HG03439 (cell line): ENCODE data around the gene CIROP.

Experiments
- ATAC-seq: cut with Tn5 transposase; IDR thresholded peaks from one replicate; pipeline ENCODE4 v1.9.1; 2021; ENCODE audit warnings: mild to moderate bottlenecking, moderate library complexity; ENCODE audit not compliant: unreplicated experiment

Gene CIROP

DNA sequence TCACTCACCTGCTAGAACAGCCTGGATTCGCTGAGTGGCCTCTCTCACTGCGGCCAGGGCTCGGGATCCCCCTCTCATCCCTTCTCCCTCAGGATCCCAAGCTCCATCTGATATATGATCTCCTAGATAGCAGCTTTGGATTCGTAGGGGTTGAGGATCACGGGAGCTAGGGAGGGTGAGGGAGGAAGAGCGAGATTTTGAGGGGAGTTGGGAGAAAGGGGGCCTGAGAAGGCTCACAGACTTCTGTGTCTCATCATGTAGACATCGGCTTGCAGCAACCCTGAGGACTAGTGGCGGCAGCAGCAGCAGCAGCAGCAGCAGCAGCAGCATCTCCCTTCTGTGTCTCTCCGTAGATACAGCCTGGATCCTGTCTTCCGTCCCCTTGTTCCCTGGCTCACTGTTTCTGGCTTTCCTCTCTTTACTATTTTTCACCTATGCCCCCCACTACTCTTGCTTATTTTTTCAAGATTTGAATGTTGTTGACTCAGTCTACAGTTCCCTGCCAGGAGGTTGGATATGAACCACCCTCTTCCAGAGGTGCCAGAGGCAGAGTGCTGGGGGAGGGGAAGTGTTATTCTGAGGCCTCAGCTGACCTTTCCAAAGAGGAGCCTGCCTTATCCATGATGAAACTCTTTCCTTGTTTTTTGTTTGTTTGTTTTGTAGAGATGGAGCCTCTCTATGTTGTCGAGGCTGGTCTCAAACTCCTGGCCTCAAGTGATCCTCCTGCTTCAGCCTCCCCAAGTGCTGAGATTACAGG, at the start of gene CIROP:
CIROP (minus strand) TSS at position 399 of the 757 bp plus-strand sequence; CDS start at position 330, 69 bp downstream.
- ATAC-seq, result no peak

DNA sequence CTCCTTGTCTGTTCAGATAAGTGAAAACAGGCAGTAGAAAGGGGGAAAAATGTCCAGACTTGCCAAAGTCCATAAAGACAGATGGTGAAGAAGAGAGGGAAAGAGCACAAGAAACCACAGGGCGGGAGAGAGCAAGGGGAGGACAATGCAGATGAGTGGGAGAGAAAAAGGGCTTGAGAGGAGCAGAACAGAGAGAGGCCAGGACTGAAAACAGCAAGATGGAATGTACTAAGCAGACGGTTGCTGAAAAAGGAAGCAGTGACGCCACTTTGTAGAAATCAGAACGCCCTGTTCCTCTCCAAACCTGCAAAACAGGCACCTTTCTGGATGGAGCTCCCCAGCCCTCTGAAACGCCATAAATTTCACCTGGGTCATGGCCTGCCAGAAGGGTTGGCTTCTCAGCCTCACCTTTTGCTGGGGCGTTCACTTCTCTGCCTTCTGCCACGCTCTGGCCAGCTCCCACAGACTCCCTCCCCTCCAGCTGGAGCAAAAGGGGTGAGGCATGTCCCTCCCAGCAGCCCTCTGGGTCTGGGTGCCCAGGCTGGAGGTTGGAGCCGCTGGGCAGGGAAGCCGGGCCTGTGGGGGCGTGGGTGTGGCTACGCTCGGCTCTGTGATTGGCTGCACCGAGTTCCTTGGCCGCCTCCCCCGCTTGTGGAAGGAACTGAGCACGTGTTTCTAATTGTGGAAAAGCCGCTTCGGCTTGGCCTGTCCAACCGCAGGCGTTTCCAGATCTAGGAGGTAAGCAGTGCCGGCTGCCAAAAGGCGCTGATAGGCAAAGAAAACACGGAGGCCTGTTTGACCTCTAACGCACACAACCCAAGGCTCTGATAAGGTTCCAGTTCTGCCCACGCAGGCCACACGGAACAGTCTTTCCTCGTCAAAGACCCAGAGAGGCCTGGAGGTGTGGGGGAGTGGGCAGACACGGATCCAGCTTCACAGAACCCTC, 49.3 kb upstream of the CIROP start:
- no peak for ATAC-seq

DNA sequence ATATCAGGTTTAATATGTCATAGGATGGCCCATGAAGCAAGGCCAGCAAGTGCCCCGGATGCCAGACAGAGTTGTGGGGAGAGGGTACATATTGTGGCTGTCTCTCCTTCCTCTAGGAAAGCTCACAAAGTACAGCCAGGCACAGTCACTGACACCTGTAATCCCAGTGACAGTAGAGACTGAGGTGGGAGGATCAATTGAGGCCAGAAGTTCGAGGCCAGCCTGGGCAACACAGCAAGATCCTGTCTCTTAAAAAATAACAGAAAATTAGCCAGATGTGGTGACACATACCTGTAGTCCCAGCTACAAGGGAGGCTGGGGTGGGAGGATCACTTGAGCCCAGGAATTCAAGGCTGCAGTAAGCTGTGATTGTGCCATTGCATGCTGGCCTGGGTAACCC, 46.6 kb upstream of the CIROP start:
- ATAC-seq, result no peak

DNA sequence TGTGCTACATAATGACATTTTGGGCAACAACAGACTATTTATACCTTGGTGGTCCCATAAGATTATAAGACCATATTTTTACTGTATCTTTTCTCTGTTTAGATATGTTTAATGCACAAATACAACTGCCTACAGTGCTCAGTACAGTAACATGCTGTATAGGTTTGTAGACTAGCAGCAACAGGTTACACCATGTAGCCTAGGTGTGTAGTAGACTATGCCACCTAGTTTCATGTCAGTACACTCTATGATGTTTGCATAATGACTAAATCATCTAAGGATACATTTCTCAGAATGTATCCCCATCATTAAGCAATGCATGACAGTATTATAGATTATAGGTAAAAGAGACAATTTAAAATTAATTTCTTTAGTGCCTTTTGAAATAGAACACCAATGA, 45.0 kb upstream of the CIROP start:
- no peak for ATAC-seq

- ATAC-seq, result no peak
These were observed 43.9 kb upstream of the CIROP start for GRCh38 chr14:23148591-23149249.

- no peak for ATAC-seq
These were observed 42.9 kb upstream of the CIROP start for GRCh38 chr14:23147676-23148075.

DNA sequence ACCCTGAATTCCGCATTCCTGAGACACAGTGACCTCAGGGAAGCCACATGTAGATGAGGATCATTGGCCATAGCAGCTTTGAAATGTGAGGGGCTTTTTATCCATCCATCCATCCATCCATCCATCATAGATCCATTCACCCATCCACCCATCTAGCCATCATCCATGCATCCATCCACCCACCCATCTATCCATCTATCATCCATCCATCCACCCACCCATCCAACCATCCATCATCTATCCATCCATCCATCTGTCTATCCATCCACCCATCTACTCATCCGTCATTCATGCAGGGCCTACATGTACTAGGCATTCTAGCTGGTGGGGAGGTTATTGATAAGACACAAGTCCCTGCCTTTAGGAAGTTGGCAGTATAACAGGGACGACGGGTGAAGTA, 42.2 kb upstream of the CIROP start:
- ATAC-seq, result no peak

- ATAC-seq, result no peak
These were observed 41.6 kb upstream of the CIROP start for GRCh38 chr14:23146351-23146910.

DNA sequence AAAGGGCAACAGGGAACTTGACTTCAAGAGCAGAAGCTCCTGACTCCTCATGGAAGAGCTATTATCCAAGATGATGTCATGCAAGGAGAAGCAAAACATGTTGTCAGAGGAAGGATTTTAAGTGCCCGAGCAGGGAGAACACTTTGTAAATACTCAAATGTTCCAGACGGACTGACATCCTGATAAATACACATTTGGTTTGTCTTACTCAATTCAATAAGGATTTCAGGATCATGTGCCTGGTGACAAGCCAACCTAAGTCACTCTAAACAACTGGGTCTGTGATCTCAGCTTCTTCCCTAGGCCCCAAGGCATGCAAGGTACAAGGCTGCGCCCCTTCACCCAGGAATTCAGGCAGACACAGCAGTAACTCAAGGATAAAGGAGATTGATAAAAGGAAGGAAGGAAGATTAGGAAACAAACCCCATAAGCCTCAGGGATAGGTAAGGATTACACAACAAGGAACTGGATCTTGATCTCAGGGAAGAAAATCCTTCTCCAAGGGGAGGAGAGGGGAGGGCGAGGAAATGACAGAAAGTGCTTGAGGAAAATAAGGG, 41.1 kb upstream of the CIROP start:
- ATAC-seq, result no peak

DNA sequence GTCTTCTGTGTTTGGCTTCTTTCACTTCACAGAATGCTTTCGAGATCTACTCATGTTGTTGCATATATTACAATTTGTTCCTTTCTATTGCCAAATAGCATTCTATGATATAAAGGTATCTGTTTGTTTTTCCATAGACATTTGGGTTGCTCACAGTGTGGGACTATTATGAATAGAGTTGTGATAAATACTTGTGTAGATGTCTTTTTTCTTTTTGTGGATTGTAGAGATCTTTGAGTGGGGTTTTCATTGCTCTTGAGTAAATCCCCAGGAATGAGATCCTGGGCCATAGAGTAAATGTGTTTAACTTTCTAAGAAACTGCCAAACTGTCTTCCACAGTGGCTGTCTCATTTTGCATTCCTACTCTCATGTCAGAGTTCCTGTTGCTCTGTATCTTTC, 39.1 kb upstream of the CIROP start:
- ATAC-seq, result no peak

- no peak for ATAC-seq
These were observed 38.0 kb upstream of the CIROP start for GRCh38 chr14:23142826-23143225.

- no peak for ATAC-seq
These were observed 37.1 kb upstream of the CIROP start for GRCh38 chr14:23141706-23142444.

DNA sequence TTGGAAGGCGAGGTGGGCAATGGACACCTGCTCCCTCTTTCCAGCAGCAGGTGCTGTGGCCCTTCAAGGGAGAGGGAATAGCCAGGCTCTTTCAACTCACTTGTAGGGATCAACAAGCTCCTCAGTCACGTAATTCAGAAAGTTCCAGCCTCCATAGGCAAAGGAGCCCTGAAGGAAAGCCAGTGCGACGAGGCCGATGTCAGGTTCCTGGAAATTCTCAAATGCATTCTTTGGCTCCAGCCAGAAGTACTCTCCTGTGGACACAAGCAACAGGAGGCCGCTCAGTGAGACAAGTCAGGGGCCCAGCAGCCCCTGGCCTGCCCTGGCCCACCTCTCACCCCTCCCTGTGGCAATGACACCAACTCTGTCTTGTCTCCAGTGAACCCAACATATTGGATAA, 35.6 kb upstream of the CIROP start:
- no peak for ATAC-seq

DNA sequence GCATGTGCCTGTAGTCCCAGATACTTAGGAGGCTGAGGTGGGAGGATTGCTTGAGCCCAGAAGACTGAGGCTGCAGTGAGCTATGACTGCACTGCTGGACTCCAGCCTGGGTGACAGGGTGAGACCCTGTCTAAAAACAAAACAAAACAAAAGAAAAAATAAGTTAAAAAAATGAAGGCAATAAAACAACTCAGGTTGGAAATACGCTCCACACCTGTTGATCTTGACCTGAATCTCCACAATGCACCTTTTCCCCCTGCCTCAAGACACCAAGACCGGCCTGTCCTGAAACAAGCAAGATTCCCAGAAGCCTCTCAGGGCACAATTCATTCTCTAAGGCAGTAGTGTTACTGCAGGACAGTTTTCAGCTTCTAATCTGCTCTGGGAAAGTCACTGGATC, 35.1 kb upstream of the CIROP start:
- ATAC-seq, result no peak

DNA sequence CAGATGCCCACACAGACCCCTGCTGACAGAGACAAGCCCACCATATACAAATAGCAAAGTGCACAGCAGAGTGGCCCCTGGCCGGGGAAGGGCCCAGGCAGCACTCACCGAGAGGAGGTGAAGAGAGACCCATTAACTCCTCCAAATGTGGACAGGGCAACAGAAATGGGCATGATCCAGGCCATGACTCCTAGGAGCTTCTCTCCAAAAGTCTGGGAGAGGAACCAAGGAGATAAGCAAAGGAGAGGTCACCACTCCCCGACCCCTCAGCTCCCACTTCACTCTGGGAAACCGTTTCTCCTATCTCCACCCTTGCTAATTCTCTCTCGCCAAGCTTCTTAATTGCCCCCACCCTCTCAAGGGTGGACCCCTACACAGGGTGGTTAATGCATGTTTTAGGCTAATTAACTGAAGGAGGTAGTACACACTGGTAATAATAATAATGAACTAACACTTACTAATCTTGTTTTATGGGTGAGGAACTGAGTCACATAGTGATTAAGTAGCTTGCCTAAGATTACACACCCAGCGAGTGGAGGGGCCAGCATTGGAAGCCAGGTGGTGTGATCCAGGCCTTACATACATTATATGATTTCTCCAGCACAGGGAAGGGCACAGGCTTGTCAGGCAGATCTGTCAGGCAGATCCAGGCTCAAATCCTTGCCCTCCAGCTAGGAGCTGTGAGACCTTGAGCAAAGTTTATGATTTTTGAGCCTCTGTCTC, 33.2 kb upstream of the CIROP start:
- no peak for ATAC-seq

GRCh38 chr14:23137192-23137812, 32.5 kb upstream of the CIROP start:
- ATAC-seq, result no peak

- ATAC-seq, result no peak
These were observed 31.9 kb upstream of the CIROP start for GRCh38 chr14:23136566-23137133.

DNA sequence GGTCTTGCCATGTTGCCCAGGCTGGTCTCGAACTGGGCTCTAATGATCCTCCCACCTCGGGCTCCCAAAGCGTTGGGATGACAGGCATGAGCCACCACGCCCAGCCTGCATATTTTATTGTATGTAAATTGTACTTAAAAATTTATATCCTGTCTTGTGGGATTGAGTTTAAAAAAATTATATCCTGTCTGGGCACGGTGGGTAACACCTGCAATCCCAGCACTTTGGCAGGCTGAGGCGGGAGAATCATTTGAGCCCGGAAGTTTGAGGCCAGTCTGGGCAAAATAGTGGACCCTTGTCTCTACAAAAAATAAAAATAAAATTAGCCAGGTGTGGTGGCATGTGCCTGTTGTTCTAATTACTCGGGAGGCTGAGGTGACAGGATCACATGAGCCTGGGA, 28.2 kb upstream of the CIROP start:
- no peak for ATAC-seq

DNA sequence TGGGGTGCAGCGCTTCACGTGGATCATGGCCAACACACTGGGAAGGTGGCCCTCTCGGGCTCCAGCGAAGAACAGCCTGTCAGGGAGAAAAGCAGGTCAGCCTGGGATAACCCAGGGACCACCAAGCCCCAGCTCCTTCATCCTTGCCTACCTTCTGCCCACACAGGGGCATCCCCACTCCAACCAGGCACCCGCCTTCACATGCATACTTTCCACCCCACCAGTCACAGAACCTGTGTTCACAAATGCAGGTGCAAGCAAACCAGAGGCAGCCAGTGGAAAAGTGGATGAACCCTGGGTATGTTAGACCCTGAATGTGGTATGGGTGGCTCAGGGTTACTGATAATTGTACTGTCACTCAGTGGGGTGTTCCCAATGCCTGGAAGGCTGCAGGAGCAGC, 26.7 kb upstream of the CIROP start:
- no peak for ATAC-seq
